ENCODE measurements around the gene RNF157. TPM values are rescaled to one million over a fixed set of nuclear protein-coding genes. Genes with fewer than 3 reads are reported as not detected.

Gene RNF157
- polyA plus RNA-seq, 10 donors: 5.6 to 15.7 (median 9.8) TPM

DNA sequence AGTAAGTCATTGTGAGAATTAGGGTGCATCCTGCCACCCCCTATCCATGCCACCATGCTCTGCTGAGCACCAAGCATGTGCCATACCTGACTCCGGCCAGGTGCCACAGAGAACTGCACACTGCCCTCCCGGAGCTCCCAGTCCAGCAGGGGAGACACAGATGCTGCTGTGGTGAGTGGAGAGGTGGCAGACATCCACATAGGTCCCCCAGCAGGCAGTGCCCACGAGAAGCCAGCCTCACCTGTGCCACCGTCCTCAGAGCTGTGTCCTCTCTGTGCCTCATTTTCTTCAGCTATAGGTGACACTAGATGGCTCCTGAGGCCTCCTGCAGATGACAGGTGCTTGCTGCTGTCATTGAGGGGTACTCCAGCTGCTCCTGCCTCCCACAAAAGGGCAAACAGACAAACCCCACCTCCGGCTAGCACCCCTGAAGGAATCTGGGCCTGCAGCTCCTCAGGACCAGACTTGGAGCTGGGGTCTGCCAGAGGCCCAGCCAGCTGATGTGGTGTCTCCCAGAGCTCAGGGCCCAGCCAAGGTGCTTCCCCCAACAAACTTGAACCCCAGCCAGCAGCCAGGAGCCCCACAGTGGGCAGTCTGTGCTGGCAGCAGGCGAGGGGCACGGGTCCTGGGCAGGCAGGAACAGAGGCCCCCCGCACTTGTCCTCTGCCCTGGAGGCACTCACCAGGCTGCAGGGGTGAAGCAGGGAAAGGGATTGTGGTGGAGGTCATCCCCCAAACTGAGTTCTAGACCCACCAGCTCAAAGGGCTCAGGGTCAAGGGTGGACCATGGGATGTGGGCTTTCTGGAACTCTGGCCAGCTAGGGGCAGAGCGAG, 116.3 kb downstream of the RNF157 start:
- no peak for DNase-seq

DNA sequence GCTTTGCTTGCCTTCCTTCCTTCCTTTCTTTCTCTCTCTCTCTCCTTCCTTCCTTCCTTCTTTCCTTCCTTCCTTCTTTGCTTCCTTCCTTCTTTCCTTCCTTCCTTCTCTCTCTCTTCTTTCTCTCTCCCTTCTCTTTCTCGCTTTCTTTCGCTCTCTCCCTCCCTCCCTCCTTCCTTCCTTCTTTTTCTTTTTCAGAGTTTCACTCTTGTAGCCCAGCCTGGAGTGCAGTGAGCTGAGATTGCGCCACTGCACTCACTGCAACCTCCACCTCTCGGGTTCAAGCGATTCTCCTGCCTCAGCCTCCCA, 117.1 kb downstream of the RNF157 start:
- no peak for DNase-seq

DNA sequence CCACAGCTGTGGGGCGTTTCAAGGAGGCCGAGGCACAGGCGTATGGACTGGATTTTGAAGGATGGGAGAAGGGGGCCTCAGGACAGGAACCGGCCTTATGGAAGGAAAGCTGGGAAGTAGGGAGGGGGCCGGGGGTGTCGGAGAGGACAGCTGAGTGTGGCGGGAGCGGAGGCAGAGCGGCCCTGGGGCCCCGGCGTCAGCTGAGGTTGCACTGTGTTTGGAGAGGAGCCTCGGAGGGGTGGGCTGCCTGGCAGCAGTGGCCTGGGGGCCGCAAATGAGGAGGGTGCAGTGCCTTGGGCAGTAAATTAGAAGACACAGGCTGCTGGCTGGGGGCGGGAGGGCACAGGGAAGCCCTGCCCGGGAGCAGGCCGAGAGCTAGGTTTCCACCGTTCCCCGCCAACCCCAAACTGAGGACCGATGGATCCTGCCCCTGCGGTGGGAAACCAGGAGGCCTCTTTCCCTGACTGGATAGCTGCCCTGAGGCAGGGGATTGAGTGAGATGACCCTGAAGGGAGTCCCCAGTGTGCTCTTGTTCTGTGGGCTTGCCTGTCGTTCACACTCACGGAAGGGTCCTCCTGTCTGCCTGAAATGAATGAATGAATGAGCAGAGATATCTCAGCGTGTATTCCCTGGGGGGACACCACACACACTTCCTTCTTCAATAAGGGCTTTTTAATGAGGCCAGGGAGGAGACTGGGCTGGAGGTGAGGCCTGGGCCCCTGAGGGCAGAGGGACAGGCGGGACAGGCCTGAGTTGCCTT, 117.7 kb downstream of the RNF157 start:
- DNase-seq: no peak

DNA sequence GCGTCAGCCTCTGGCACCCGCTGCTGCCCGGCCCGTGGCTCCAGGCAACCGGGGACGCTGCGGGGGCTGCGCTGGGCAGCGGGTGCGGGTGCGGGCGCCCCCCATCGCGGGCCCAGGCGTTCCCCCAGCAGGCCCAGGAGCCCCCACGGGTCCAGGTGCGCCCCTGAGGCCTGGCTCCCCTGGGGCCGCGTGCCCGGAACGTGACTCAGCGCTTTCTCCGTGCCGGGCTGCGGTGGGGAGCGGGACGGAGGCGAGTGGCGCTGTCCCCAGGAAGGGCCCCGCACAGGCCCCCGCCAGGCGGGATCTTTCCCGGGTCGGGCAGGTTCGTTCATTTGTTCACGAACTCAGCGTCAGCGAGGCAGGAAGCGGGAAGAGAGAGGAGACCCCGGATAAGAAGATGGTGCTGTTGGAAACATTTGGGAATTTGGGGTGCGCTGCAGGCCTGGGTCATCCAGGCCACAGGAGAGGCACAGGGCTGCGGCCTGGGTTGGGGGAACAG, 118.3 kb downstream of the RNF157 start:
- DNase-seq: peak in 1 of 3 donors; percentile 71

DNA sequence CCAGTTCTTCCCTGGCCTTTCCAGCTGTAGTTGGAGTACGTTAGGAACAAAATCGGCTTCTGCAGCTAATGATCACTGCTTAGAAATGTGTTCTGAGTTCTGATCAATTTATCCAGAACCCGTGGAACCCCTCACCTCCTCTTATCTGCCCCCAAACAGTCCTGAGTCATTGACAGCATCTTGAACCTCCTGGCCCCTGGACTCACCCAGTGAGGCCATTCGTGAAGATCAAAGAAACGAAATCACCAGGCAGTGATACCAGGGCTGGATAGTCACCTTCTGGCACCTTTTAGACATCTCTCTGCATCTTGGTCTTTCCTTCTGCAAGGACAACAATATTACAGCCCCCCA, 119.7 kb downstream of the RNF157 start:
- DNase-seq: no peak

DNA sequence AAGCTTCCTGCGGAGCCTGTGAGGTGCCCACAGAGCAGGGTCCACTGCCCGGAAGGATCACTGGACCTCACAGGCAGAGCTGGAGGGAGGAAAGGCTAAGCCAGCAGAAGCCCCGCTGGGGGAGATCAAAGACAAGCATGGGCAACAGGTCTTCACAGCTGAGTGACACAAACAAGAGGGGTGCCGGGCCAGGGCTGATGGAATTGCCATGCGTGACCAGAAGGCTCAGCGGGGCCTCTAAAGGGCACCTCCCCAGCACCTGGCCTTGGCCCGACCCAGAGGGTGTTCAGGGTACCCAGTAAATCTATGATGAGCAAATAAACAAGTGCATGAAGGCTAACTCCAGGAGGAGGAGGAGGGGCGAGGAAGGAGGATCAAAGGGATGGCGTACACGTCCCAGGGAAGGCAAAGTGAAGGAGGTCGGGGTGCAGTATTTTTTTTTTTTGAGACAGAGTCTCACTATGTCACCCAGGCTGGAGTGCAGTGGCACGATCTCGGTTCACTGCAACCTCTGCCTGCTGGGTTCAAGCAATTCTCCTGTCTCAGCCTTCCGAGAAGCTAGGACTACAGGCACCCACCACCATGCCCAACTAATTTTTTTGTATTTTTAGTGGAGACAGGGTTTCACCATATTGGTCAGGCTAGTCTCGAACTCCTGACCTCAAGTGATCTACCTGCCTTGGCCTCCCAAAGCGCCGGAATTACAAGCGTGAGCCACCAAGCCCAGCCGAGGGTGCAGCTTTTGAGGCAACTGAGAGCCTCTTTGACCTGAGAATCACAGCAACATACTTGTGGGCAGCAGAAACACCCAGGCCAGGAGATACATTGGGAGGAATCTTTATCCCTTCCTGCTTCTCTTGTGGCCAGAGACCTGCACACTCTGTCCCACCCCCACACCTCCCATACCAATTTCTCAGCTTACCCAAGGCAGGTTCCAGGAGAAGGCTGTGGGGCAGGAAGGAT, 120.6 kb downstream of the RNF157 start:
- no peak for DNase-seq

DNA sequence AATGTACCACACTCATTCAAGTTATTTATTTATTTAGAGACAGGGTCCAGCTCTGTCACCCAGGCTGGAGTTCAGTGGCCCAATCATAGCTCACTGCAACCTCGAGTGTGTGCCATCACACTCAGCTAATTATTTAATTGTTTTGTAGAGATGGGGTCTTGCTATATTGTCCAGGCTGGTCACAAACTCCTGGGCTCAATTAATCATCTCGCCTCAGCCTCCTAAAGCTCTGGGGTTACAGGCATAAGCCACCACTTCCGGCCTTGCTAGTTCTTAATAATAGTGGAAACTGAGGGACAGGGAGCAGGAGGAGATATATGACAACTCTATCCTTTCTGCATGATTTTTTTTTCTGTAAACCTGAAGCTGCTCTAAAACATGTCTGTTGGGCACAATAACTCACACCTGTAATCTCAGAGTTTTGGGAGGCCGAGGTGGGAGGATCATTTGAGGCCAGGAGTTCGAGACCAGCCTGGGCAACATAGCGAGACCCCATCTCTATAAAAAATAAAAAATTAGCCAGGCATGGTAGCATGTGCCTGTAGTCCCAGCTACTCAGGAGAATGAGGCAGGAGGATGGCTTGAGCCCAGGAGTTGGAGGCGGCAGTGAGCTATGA, 125.0 kb downstream of the RNF157 start:
- DNase-seq: no peak

DNA sequence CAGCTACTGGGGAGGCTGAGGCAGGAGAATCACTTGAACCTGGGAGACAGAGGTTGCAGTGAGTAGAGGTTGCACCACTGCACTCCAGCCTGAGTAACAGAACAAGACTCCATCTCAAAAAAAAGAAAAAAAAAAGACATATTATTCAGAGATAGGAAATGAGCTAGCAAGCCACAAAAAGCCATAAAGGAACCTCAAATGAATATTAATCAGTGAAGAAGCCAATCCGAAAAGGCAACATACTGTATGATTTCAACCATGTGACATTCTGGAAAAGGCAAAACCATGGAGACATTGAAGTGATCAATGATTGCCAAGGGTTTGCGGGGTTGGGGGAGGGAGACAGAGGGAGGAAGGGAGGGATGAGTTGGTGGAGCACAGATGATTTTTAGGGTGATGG, 128.3 kb downstream of the RNF157 start:
- peak in 1 of 3 donors; percentile 14 for DNase-seq

DNA sequence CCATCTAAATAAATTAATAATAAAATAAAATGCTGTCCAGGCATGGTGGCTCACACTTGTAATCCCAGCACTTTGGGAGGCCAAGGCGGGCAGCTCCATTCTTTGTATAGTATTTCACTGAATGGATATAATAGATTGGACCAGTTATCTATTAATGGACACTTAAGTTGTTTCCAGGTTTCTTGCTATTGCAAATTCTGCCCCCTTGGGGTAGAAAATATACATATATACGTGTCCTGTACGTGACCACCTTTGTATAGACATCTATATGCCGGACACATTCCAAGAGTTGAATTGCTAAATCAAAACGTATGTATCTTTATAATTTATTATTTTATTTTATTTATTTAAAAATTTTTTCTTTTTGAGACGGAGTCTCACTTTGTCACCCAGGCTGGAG, 132.8 kb downstream of the RNF157 start:
- DNase-seq: no peak

DNA sequence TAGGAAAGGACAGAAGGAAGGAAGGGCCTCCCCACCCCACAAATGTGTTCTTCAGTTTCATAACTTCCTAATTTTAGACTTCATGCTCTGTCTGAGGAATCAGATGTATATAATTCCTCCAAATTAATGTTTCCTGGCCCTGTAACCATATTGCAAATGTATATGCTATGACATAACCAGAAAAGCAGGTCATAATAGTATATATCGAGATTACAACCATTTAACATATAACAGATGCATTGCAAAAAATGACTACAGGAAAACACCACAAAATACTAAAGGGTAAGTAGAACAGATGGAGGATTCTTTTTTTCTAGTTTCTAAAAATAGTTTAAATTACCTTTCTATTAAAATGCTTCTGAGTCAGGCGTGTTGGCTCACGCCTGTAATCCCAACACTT, 133.6 kb downstream of the RNF157 start:
- peak in 1 of 3 donors; percentile 32 for DNase-seq

DNA sequence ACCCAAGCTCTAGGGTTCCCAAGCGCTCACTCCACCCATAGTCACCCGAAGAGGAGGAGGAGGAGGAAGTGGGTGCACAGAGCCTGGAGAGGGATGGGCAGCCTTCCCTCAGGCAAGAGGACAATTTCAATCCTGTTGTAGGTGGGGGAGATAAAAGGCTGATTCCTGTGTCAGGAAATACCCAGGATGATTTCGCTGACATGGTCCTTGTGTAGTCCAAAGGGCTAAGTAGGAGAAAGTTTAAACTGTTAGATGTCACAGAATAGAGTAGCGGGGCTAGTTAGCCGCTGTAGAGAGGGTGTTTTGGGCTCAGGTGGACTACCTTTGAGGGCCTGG, 135.4 kb downstream of the RNF157 start:
- DNase-seq: no peak

DNA sequence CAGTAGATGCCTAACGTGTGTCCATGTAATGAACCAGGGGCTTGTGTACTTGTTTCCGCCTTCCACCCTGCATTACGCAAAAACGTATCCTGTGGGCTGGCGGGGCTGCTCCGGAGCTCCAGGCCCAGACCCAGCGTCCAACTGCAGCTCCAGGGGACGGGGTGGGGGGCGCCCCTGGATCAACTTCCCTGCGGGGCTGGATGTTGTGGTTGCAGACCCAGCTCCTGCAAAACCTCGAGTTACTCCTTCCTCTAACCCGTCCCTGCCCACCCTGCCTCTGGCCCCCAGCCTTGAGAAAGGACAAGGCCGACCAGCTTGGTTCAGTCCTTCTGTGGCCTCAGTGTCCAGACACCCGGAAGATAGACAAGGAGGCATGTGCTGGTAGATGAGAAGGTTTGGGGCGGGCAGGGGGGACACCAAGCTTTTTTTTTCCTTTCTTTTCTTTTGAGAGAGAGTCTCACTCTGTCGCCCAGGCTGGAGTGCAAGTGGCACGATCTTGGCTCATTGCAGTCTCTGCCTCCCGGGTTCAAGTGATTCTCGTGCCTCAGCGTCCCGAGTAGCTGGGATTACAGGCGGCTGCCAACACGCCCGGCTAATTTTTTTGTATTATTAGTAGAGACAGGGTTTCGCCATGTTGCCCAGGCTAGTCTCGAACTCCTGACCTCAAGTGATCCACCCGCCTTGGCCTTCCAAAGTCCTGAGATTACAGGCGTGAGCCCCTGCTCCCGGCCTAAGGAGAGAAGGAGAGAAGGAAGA, 136.0 kb downstream of the RNF157 start:
- no peak for DNase-seq

DNA sequence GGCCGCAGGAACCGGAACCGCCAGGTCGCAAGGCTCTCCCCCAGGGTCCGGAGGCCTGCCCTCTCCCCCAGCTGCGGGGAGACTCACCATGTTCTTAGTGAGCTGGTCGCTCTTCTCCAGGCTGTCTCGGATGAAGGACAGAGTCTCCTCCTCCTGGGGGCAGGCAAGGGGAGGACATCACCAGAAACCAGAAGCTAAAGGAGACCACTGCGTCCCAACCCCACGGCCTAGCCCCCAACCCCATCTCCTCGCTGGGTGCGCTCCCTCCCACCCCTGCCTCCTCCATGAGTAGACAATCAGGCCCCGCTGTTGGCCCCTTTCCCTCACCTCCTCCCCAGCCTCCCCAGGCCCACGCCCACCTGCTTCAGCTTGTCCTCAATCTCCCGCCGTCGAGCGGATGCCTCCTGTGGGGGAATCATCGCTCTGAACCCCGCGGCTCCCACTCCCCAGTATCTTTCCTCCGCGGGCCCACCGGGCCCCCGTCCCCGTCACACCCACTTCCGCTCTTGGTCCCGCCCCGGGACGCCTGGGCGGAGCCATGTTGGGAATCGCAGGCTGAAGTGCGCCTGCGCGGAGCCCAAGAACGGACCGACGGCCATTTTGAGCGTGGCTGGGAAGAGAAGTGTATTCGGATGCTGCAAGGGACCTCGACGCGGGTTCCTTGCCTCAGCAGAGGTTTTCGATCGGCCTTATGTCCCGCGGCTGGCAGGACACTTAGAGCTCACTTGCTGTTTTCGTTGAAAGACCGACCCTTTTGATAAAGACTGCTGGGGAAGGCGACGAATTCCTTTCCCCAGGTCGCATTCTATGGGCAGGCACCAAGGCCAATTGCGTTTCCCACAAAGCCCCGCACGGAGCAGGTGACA, 136.8 kb downstream of the RNF157 start, which contains the start of gene EXOC7:
Gene EXOC7 (minus strand): TSS at position 514 of the 866 bp plus-strand sequence. CDS start 95 bp downstream, at position 419.
- DNase-seq: peak; percentile 93 to 98 (median 98)

DNA sequence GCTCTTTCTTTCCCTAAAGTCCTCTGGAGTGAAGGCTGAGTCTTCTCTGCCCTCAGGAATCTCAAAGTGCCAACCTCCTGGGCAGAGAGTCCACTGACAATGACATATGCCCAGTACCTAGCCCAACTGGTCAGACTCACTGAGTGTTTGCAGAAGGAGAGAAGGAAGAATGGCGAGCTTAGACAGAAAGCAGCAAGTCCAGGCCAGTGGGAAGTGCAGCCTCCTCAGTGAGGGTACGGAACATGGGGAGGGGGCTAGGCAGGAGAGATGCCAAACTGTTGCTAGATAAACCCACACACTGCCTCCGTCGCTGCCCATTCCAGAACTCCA, 137.4 kb downstream of the RNF157 start:
- DNase-seq: no peak

DNA sequence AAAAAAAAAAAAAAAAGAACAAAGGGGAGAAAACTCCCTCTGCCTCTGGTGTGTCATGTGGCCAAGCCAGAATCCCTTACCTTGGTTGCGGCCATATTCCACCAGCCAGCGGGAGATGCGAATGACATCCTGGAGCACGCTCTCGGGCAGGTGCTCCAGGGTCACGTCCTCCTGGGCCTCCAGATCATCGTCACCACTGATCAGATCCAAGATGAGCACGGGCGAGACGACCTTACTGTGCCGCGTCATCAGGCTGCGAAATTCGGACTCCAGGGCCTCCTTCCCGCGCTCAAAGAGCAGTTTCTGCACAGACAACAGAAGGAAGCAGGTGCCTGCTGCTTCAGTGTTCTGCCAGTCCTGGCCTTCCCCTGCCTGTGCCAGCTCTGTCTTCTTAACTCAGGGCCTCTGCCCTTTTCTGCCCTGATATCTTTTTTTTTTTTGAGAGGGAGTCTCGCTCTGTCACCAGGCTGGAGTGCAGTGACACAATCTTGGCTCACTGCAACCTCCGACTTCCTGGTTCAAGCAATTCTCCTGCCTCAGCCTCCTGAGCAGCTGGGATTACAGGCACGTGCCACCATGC, 142.5 kb downstream of the RNF157 start:
- DNase-seq: no peak

DNA sequence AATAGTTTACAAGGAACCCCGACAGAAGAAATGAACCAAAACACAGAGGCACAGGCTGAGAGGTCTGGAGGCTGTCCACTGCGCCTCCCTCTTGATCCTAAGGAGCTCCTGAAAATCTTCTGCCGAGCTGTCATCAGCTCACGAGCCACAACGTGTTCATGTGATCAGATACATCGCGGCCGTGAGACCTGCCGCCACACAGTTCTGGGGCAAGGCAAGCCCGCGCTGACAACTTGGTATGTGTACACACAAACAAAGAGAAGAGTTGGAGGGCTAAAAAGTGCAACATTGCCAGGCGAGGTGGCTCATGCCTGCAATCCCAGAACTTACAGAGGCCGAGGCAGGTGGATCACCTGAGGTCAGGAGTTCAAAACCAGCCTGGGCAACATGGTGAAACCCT, 144.3 kb downstream of the RNF157 start:
- DNase-seq: no peak

DNA sequence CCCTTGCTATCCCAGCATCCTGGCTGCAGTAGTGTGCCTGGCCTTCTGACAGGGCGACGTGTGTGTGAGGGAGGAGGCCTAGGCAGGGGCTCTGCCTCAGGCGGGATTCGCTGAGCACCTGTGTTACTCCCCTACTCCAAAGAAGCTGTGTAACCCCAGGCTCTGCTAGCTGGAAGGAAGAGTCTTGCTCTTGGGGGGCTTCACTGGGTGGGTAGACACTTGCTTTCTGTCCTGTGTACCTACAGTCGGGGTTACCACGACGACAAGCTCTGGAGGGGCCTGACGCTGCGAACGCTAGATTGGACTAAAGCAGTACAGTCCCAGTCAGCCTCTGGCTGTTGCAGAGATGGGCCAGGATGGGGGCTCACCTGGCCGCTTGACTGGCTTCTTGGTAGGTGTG, 146.2 kb downstream of the RNF157 start:
- DNase-seq: no peak

DNA sequence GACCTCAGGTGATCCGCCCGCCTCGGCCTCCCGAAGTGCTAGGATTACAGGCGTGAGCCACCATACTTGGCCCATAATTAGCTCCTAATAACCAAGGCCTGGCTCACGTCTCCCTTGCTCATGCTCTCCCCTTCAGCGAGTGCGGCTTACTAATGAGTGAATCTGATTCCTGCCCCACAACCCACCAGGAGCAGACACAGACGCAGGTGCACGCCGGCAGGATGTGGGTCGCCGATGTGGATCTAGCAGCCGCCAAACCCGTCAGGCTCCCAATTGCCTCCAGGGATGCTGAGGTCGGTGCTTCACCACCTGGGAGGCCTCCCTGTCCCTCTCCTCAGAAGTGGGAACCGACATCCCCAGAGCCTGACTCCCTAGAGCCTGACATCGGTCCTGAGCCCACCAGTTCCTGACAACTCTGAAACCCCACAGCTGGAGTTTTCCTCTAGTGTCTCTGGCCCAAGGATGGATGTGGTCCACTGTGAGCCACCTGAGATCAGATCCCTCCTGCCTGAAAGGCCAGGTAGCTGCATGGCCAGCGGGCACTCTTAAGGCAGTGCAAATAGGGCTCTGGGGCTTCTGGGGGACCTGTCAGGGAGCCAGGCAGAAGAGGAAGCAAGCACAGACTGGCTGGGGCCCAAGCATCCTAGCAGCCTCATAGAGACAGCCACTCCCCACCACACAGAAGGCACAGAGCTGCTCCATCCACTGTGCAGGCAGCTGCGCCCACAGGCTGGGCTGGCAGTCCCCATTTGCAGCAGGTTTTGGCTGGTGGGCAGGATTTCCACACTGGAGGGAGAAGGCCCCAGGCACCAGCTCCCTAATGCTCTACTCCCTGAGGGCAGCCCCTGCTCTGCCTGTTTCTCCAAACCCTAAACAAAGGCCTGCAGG, 147.5 kb downstream of the RNF157 start:
- DNase-seq: no peak
